BLaER1 (cell line): ENCODE measurements around the gene MYO10.

Source experiments
- H3K27ac ChIP-seq: shearing (Covaris generic); formaldehyde crosslinking; 2 replicates; pipeline ENCODE4 v1.8.1; 2022
- H3K27me3 ChIP-seq: shearing (Covaris generic); formaldehyde crosslinking; 2 replicates; pipeline ENCODE4 v1.8.1; 2022
- H3K36me3 ChIP-seq: shearing (Covaris generic); formaldehyde crosslinking; 2 replicates; pipeline ENCODE4 v1.8.1; 2022
- H3K4me1 ChIP-seq: shearing (Covaris generic); formaldehyde crosslinking; 2 replicates; pipeline ENCODE4 v1.8.1; 2022
- H3K4me2 ChIP-seq: shearing (Covaris generic); formaldehyde crosslinking; 2 replicates; pipeline ENCODE4 v1.8.1; 2022
- H3K4me3 ChIP-seq: shearing (Covaris generic); formaldehyde crosslinking; 2 replicates; pipeline ENCODE4 v1.8.1; 2022
- H3K9ac ChIP-seq: shearing (Covaris generic); formaldehyde crosslinking; 2 replicates; pipeline ENCODE4 v1.8.1; 2022
- H3K9me3 ChIP-seq: shearing (Covaris generic); formaldehyde crosslinking; 2 replicates; pipeline ENCODE4 v1.8.1; 2022
- H4K20me1 ChIP-seq: shearing (Covaris generic); formaldehyde crosslinking; 2 replicates; pipeline ENCODE4 v1.8.1; 2022
- Cebpa-rat ChIP-seq: shearing (Covaris generic); IDR thresholded peaks from 2 replicates; pipeline ENCODE4 v1.8.1; 2022

Gene MYO10

DNA sequence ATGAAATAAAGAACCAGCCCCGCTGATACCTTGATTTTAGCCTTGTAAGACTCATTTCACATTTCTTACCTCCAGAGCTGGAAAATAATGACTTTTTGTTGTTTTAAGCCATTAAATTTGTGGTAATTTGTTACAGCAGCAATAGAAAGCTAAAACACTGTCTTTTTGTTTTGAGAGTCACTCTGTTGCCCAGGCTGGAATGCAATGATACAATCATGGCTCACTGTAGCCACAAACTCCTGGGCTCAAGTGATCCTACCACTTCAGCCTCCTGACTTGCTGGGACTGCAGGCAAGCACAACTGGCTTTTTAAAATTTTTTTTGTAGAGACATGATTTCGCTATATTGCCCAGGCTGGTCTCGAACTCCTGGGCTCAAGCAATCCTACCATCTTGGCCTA lies 34.7 kb upstream of the MYO10 start:
- Histone ChIP-seq H3K9me3 (no peaks in the 10 kb centered on the region), H3K9ac (no peak overlapping the region), H4K20me1 (no peaks in the 10 kb centered on the region), H3K36me3 (no peaks in the 10 kb centered on the region), H3K27ac (no peak overlapping the region), H3K4me3 (no peak overlapping the region), H3K4me2 (no peak overlapping the region), H3K4me1 (peaks cover 14% of the 10 kb centered on the region), H3K27me3 (no peaks in the 10 kb centered on the region)
- no peak for TF ChIP-seq Cebpa-rat

DNA sequence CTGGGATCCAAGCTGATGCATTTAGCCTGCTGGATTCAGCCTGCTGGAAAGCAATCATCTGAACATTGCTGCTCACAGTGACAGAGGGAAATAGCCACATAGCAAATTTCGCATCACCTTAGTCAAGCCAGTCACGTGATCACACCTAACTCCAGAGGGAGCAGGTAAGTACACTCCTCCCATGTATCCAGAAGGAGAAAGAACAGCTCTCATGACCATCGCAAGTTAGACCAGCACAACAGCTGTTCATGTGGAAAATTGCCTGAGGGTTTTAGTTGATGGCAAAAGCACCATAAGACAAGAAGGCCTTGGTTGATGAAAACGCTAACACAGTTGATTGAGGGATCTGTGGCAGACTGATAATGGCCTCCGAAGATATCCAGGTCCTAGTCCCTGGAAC lies 34.2 kb upstream of the MYO10 start:
- Histone ChIP-seq H3K36me3 (no peaks in the 10 kb centered on the region), H3K9me3 (no peaks in the 10 kb centered on the region), H3K4me2 (no peak overlapping the region), H4K20me1 (no peaks in the 10 kb centered on the region), H3K27ac (no peak overlapping the region), H3K27me3 (no peaks in the 10 kb centered on the region), H3K4me1 (peaks cover 8% of the 10 kb centered on the region), H3K4me3 (no peak overlapping the region), H3K9ac (no peak overlapping the region)
- no peak for TF ChIP-seq Cebpa-rat

DNA sequence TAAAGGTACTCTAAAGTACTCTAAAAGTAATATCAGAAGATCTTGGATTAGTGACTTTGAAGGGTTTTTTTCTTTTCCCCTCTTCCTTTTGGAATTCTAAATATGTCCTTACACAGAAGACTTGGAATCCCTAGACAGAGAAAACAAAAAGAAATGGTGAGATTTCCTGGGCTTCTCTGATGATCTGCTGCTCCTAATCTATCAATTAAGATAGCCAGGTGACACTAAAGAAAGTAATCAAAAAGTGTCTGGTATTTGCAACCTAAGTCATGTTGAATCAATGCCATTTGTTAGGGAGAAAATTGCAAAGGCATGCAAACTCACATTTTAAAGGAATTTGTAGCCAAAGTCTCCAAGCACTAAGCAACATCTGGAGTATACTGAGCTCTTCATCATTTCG lies 29.5 kb upstream of the MYO10 start:
- H3K27ac ChIP-seq: no peak overlapping the region

DNA sequence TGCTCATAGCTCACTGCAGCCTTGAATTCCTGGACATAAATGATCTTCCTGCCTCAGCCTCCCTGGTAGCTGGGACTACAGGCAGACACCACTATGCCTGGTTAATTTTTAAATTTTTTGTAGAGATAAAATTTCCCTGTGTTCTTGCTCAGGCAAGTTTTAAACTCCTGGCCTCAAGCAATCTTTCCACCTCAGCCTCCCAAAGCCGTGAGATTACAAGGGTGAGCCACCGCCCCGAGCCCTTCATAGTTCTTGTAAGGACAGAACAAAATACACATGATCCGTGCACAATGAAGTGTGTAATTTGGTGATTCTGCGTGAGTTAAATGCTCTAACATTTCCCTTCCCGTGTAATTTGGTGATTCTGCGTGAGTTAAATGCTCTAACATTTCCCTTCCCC lies 27.7 kb upstream of the MYO10 start:
- no peaks in the 10 kb centered on the region for H3K9me3 ChIP-seq
- H3K4me1 ChIP-seq: no peaks in the 10 kb centered on the region
- no peaks in the 10 kb centered on the region for H4K20me1 ChIP-seq
- TF ChIP-seq Cebpa-rat: no peak
- no peak overlapping the region for H3K9ac ChIP-seq
- H3K36me3 ChIP-seq: no peaks in the 10 kb centered on the region
- H3K27me3 ChIP-seq: no peaks in the 10 kb centered on the region
- H3K4me2 ChIP-seq: no peak overlapping the region
- H3K4me3 ChIP-seq: no peak overlapping the region
- no peak overlapping the region for H3K27ac ChIP-seq

More for the DNA sequence above, 29.5 kb upstream of the MYO10 start:
- Histone ChIP-seq H3K4me2 (no peak overlapping the region), H3K9ac (no peak overlapping the region), H3K27me3 (no peaks in the 10 kb centered on the region), H3K4me3 (no peak overlapping the region), H3K4me1 (no peaks in the 10 kb centered on the region), H3K36me3 (no peaks in the 10 kb centered on the region), H3K9me3 (no peaks in the 10 kb centered on the region), H4K20me1 (no peaks in the 10 kb centered on the region)
- TF ChIP-seq Cebpa-rat: no peak

DNA sequence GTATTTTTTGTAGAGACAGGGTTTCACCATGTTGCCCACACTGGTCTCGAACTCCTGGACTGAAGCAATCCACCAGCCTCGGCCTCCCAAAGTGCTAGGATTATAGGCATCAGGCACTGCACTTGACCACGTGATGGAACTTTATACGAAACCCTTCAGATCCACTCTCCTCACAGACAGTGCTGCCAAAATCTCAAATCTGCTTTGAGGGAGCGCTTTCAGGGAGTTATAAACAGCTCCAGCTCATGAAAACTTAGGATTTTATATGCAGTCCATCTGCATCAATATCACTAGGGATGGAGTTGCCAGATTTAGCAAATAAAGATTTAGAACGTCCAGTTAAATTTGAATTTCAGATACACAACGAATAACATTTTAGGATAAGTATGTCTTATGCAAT lies 25.0 kb upstream of the MYO10 start:
- no peak for TF ChIP-seq Cebpa-rat
- no peak overlapping the region for H3K4me2 ChIP-seq
- H3K9me3 ChIP-seq: peaks cover 6% of the 10 kb centered on the region; the same call in 1 of the 2 replicates
- H3K27me3 ChIP-seq: no peaks in the 10 kb centered on the region
- H3K36me3 ChIP-seq: no peaks in the 10 kb centered on the region
- no peak overlapping the region for H3K27ac ChIP-seq
- no peaks in the 10 kb centered on the region for H4K20me1 ChIP-seq
- no peak overlapping the region for H3K4me3 ChIP-seq
- H3K9ac ChIP-seq: no peak overlapping the region
- no peaks in the 10 kb centered on the region for H3K4me1 ChIP-seq

DNA sequence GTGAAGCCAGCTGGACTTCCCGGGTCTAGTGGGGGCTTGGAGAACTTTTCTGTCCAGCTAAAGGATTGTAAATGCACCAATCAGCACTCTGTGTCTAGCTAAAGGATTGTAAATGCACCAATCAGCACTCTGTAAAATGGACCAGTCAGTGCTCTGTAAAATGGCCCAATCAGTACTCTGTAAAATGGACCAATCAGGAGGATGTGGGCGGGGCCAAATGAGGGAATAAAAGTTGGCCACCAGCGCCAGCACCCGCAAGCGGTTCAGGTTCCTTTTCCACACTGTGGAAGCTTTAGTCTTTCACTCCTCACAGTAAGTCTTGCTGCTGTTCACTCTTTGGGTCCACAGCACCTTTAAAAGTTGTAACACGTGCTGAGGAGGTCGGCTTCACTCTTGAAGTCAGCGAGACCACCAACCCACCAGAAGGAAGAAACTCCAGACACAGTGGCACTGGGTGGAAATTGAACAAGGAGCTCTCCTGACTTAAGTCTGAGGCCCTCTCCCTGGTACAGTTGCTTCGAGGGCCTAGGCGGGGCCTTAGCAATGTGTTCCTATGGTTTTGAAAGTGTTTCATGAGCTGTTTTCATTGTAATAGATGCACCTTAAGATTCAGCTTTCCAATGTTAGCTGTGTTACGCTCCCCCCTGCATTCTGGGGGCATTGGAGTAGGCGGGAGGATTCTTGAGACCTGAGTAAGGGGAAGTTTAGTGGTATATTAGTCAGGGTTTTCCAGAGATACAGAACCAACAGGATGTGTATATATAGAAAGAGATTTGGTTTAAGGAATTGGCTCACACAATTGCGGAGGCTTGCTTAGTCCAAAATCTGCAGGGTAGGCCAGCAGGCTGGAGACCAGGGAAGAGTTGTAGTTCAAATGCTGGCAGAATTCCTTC lies 21.5 kb upstream of the MYO10 start:
- Histone ChIP-seq H3K4me2 (no peak overlapping the region), H4K20me1 (no peaks in the 10 kb centered on the region), H3K9ac (no peak overlapping the region), H3K27me3 (no peaks in the 10 kb centered on the region), H3K4me3 (no peak overlapping the region), H3K36me3 (no peaks in the 10 kb centered on the region), H3K4me1 (peaks cover 5% of the 10 kb centered on the region; the same call in 1 of the 2 replicates), H3K27ac (no peak overlapping the region), H3K9me3 (peaks cover 6% of the 10 kb centered on the region; the same call in 1 of the 2 replicates)
- no peak for TF ChIP-seq Cebpa-rat

DNA sequence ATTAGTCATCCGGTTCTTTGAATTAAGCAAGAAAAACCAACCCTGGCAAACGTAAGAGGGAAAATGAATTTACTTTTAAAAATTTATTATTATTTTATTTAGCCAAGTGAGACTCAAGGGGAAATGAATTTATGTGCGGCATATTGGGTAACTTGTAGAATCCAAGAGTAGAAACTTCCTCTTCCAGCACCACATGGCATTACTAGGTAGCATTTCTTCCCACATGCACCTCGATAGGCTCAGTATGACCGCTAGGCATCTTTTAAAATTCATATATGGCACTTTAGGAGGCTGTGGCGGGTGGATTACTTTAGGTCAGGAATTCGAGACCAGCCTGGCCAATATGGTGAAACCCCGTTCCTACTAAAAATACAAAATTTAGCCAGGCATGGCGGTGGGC lies 17.6 kb upstream of the MYO10 start:
- no peak overlapping the region for H3K27ac ChIP-seq
- no peak overlapping the region for H3K9ac ChIP-seq
- peaks cover 5% of the 10 kb centered on the region; the same call in 1 of the 2 replicates for H3K4me1 ChIP-seq
- H3K9me3 ChIP-seq: peaks cover 6% of the 10 kb centered on the region; the same call in 1 of the 2 replicates
- no peak overlapping the region for H3K4me3 ChIP-seq
- H3K27me3 ChIP-seq: no peaks in the 10 kb centered on the region
- TF ChIP-seq Cebpa-rat: no peak
- no peaks in the 10 kb centered on the region for H3K36me3 ChIP-seq
- no peak overlapping the region for H3K4me2 ChIP-seq
- H4K20me1 ChIP-seq: no peaks in the 10 kb centered on the region

DNA sequence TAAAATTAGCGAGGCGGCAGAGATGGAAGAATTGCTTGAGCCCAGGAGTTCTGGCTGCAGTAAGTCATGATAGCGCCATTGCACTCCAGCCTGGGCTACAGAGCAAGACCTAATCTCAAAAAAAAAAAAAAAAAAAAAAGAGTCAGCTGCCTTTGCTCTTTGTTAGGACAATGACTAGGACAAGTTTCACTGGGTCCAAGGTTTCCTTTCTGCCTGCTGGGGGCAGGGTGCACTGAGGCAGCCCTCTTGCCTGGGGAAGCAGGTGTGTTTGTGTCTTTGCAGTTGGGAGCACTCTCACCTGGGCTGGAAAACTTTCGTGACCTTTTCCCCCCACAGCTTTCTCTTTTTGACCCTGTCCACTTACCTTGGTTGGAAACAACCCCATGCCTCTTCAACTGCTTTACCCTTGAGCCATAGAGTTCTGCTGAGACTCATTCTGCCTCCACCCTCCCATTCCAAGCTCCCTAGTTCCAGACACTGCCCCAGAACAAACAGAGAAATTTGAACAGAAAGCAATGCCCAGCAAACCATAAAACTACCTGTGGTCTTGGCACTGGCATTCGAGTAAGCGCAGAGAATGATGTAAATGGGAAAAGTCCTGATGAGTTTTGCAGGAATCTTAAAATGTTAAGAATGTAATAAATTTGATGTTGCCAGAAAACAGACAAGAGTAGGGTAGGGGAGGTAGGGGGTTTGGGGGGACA lies 17.0 kb upstream of the MYO10 start:
- H3K9ac ChIP-seq: no peak overlapping the region
- H3K36me3 ChIP-seq: no peaks in the 10 kb centered on the region
- peaks cover 5% of the 10 kb centered on the region; the same call in 1 of the 2 replicates for H3K4me1 ChIP-seq
- no peak overlapping the region for H3K4me2 ChIP-seq
- H4K20me1 ChIP-seq: no peaks in the 10 kb centered on the region
- no peak overlapping the region for H3K27ac ChIP-seq
- peaks cover 10% of the 10 kb centered on the region; the same call in 1 of the 2 replicates for H3K9me3 ChIP-seq
- no peak overlapping the region for H3K4me3 ChIP-seq
- no peaks in the 10 kb centered on the region for H3K27me3 ChIP-seq
- TF ChIP-seq Cebpa-rat: no peak

DNA sequence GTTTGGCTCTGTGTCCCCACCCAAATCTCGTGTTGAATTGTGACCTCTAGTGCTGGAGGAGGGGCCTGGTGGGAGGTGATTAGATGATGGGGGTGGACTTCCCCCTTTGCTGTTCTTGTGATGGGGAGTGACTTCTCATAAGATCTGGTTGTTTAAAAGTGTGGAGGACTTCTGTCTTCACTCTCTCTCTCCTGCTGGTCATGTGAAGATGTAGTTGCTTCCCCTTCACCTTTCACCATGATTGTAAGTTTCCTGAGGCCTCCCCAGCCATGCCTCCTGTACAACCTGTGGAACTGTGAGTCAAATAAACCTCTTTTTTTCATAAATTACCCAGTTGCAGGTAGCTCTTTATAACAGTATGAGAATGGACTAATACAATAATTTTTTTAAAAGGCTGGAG lies 10.6 kb upstream of the MYO10 start:
- H4K20me1 ChIP-seq: no peaks in the 10 kb centered on the region
- no peaks in the 10 kb centered on the region for H3K27me3 ChIP-seq
- H3K9me3 ChIP-seq: peaks cover 43% of the 10 kb centered on the region
- no peaks in the 10 kb centered on the region for H3K36me3 ChIP-seq
- H3K4me3 ChIP-seq: no peak overlapping the region
- no peaks in the 10 kb centered on the region for H3K4me1 ChIP-seq
- no peak overlapping the region for H3K27ac ChIP-seq
- H3K9ac ChIP-seq: no peak overlapping the region
- no peak for TF ChIP-seq Cebpa-rat
- no peak overlapping the region for H3K4me2 ChIP-seq
